ENCODE results near the gene NELFCD.

GRCh38 chr20:59018817-59019216 is 37.8 kb downstream of the NELFCD start:
- TF ChIP-seq CTCF (IDR thresholded peaks at IDR 0.05) (no peak), ZFX (IDR thresholded peaks at IDR 0.05; ENCODE audit: borderline replicate concordance) (no peak)

All from 22Rv1 (cell line).